Endothelial cell of hepatic sinusoid (primary cell): Measurements from ENCODE around the gene EIF3B.
"Not testable (repeated sequence)": the region's sequence is repeated elsewhere in the genome, so short reads cannot be mapped to it uniquely, and the experiment has no call there.

ENCODE experiments used
- in situ Hi-C: cut with HindIII; loops from 2 replicates; pipeline ENCODE4 v1.10.0; 2017; ENCODE audit warnings: low sequenced_read_pairs

EIF3B gene

GRCh38 chr7:2374830-2375728, 20.5 kb downstream of the EIF3B start:
- in situ Hi-C loops = loop anchor here (5.0 to 25.0 kb wide), 3 partner anchors 62 to 738 kb away; no protein-coding TSS in a partner anchor

DNA sequence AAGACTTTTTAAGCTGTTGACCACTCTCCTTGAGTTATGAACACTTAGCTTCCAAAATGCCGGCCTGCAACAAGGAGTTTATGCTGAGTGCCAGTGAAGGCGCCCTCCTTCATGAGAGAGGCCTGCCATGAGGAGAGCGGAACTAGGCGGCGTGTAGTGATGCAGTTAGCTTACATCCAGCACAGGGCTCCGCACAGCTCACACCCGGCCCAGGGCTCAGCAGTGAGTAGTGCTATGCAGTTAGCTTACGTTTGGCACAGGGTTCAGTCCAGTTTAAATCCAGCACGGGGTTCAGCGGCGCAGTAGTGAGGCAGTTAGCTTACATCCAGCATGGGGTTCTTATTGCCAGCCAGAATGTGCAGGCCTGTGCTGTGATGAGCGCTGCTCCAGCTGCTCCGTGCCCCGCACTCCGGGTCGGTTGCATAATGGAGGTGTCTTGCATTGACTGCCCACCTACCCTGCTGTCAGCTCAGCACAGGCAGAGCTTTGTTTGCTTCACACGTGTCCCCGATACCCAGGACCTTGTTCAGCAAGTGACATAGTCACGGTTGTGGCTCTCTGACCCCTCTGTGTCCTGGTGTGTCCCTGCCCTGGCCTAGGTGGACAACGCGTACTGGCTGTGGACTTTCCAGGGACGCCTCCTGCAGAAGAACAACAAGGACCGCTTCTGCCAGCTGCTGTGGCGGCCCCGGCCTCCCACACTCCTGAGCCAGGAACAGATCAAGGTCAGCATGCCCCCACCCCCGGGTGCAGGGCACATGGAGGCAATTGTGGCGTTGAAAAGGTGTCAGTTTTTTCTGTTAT, 21.9 kb downstream of the EIF3B start:
- in situ Hi-C loops = no loop called here

- in situ Hi-C loops = not testable (repeated sequence)
Observed at GRCh38 chr7:2377492-2377891, 22.9 kb downstream of the EIF3B start.

- in situ Hi-C loops = not testable (repeated sequence)
Observed at GRCh38 chr7:2378125-2378524, 23.5 kb downstream of the EIF3B start.

DNA sequence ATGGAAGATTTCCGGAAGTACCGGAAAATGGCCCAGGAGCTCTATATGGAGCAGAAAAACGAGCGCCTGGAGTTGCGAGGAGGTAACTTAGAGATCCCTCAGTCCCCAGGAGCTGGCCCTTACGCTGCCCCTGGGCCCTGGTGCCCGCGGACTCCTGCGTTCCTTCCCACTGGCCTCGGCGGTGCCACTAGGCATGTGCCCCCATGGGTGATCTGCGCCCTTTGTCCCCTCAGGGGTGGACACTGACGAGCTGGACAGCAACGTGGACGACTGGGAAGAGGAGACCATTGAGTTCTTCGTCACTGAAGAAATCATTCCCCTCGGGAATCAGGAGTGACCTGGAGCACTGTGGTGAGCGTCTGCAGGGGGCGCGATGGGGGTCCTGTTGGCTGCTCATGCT, 24.5 kb downstream of the EIF3B start:
- in situ Hi-C loops = no loop called here

GRCh38 chr7:2379821-2380450, 25.3 kb downstream of the EIF3B start:
- in situ Hi-C loops = no loop called here

DNA sequence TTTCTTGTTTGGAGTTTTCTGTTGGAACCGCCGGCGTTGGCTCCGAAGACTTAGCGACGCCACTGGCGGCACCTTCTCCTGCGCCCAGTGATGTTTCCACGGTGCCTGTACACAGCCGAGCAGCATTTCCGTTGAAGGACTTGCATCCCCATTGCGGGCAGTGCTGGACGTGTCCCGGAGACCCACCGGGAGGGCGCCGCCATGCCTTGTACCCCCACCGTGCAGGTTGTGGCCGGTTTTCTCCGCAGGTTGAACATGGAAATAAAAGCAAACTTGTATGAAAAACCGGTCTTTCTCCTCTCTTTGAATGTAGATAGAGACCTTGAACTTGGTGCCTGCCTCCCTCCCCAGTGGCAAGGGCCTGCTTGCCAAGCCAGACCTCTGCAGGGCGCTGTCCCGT, 25.8 kb downstream of the EIF3B start:
- in situ Hi-C loops = no loop called here

GRCh38 chr7:2381227-2381626, 26.6 kb downstream of the EIF3B start:
- in situ Hi-C loops = no loop called here

DNA sequence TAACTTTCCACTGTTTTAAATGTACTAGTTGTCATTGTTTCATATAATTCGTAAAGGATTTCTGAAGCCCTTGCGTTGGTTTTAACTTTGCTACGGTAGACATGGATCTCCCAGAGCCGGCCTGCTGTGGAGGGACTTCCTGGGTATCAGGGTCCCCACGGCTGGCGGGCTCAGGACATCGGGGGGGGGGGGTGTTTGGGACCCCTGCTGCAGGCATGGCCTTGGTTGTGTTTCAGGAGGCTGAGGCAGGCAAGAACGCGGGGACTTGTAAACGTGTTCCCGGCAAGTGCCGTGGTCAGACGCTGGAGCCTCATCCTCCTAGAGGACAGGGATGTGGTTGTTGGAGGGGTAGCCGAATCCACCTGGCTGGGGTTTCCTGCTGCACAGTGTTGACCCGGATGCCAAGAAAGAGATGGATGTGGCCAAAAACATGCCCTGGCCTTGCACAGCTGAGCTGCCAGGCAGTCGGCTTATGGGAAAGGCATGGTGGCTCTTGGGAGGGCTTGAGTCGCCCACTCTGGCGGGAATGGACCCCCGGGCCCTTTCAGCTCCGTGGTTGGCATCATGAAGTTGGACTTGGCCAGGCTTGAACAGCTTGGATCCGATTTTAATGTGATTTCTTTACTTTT, 27.4 kb downstream of the EIF3B start:
- in situ Hi-C loops = no loop called here

- in situ Hi-C loops = no loop called here
Observed at GRCh38 chr7:2383543-2384274, 29.1 kb downstream of the EIF3B start.

GRCh38 chr7:2384354-2385243, 30.0 kb downstream of the EIF3B start:
- in situ Hi-C loops = no loop called here

GRCh38 chr7:2386122-2386521, 31.5 kb downstream of the EIF3B start:
- in situ Hi-C loops = not testable (repeated sequence)

- in situ Hi-C loops = no loop called here
Observed at GRCh38 chr7:2386964-2387669, 32.5 kb downstream of the EIF3B start.

DNA sequence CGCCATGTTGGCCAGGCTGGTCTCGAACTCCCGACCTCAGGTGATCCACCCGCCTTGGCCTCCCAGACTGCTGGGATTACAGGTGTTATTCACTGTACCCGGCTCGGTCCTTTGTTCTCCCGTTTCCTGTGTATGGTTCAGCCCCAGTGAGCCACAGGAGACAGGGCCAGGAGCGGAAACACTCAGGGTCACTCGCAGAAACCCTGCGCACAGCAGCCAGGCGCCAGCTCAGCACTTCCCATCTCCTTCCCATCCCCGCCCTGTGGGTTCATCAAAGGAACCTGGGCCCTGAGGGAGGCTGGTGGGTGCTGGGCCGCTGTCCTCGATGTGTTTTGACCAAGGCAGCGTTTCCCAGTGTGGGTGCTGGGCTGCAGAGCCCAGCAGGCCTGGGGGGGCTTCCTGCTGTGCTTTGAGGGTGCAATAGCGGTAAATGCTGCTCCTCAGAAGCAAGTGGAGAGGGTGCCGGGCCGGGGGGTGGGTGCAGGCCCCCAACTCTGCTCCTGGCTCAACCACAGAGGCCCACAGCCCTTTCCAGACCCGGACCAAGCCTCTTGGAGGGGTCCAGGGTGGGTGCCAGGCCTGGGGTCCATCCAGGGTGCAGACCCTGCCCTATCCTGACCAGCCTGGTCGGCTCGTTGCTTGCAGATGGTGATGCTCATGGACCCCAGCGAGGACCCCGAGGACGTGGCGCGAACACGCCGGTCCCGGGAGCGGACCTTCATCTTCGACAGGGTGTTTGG, 33.4 kb downstream of the EIF3B start:
- in situ Hi-C loops = no loop called here

- in situ Hi-C loops = no loop called here
Observed at GRCh38 chr7:2388637-2388954, 34.0 kb downstream of the EIF3B start.

GRCh38 chr7:2390020-2390816, 35.6 kb downstream of the EIF3B start:
- in situ Hi-C loops = not testable (repeated sequence)

- in situ Hi-C loops = no loop called here
Observed at GRCh38 chr7:2393706-2394105, 39.1 kb downstream of the EIF3B start.
